Loucy (cell line): ENCODE data around the gene UBA52.

Experiments
- H2AFZ ChIP-seq: fragments of 200-600 bp; sonication (generic); 2 replicates; pipeline ENCODE4 v1.6.0; 2016; ENCODE audit warnings: antibody characterized with exemption, mild to moderate bottlenecking, low read length, moderate library complexity
- H3F3A ChIP-seq: fragments of 200-600 bp; 2 replicates; pipeline ENCODE4 v1.6.0; 2016; ENCODE audit warnings: antibody characterized with exemption, low read depth, mild to moderate bottlenecking
- H3K27me3 ChIP-seq: fragments of 200-600 bp; sonication (generic); 2 replicates; pipeline ENCODE4 v1.6.1; 2014; ENCODE audit warnings: low read length, mild to moderate bottlenecking; ENCODE audit not compliant: insufficient read depth, poor library complexity, severe bottlenecking
- H3K36me3 ChIP-seq: fragments of 200-600 bp; sonication (generic); 2 replicates; pipeline ENCODE4 v1.6.1; 2016; ENCODE audit warnings: low read length; ENCODE audit not compliant: insufficient read depth
- H3K4me1 ChIP-seq: fragments of 200-600 bp; sonication (generic); 2 replicates; pipeline ENCODE4 v1.5.1; 2014; ENCODE audit warnings: low read length, mild to moderate bottlenecking; ENCODE audit not compliant: insufficient read depth, poor library complexity, severe bottlenecking
- H3K4me2 ChIP-seq: fragments of 200-600 bp; sonication (generic); 2 replicates; pipeline ENCODE4 v1.6.0; 2014; ENCODE audit warnings: antibody characterized with exemption, low read length, low read depth, mild to moderate bottlenecking; ENCODE audit not compliant: poor library complexity, severe bottlenecking
- H3K4me3 ChIP-seq: fragments of 200-600 bp; sonication (generic); 2 replicates; pipeline ENCODE4 v1.5.1; 2014; ENCODE audit warnings: low read length, mild to moderate bottlenecking, mixed read lengths; ENCODE audit not compliant: poor library complexity, severe bottlenecking
- H3K79me2 ChIP-seq: fragments of 200-600 bp; sonication (generic); 2 replicates; pipeline ENCODE4 v1.6.1; 2014; ENCODE audit warnings: low read length; ENCODE audit not compliant: insufficient read depth
- H3K9ac ChIP-seq: fragments of 200-600 bp; sonication (generic); 2 replicates; pipeline ENCODE4 v1.6.0; 2014; ENCODE audit warnings: mild to moderate bottlenecking, low read depth, low read length, moderate library complexity; ENCODE audit not compliant: poor library complexity, severe bottlenecking
- H3K9me2 ChIP-seq: fragments of 200-600 bp; sonication (generic); replicated peaks from 2 replicates; pipeline ENCODE4 v1.6.1; 2016; ENCODE audit warnings: low read depth, low read length, mixed read lengths
- H3K9me3 ChIP-seq: fragments of 200-600 bp; sonication (generic); 2 replicates; pipeline ENCODE4 v1.6.1; 2014; ENCODE audit warnings: mild to moderate bottlenecking, antibody characterized with exemption, low read length, low read depth; ENCODE audit not compliant: insufficient read depth
- H4K20me1 ChIP-seq: fragments of 200-600 bp; sonication (generic); 2 replicates; pipeline ENCODE4 v1.6.0; 2014; ENCODE audit warnings: antibody characterized with exemption, low read length, mild to moderate bottlenecking; ENCODE audit not compliant: insufficient read depth, poor library complexity, severe bottlenecking
- CTCF ChIP-seq: fragments of 200-600 bp; sonication (generic); conservative IDR thresholded peaks from 2 replicates; pipeline ENCODE4 v1.5.1; 2014; ENCODE audit warnings: mild to moderate bottlenecking, antibody characterized with exemption, low read length
- EZH2phosphoT487 ChIP-seq: fragments of 200-600 bp; IDR thresholded peaks from 2 replicates; pipeline ENCODE4 v1.6.1; 2018; ENCODE audit warnings: antibody characterized with exemption, mild to moderate bottlenecking, moderate library complexity, borderline replicate concordance

The UBA52 gene

GRCh38 chr19:18608805-18609716 lies 37.4 kb downstream of the UBA52 start:
- no peak overlapping the region for H3K9ac ChIP-seq
- H3K4me1 ChIP-seq: no peaks in the 10 kb centered on the region
- H3K27me3 ChIP-seq: no peaks in the 10 kb centered on the region
- no peaks in the 10 kb centered on the region for H3F3A ChIP-seq
- H3K4me2 ChIP-seq: no peak overlapping the region
- H4K20me1 ChIP-seq: no peaks in the 10 kb centered on the region
- no peak overlapping the region for H3K4me3 ChIP-seq
- no peak overlapping the region for H2AFZ ChIP-seq
- no peaks in the 10 kb centered on the region for H3K36me3 ChIP-seq
- no peak for TF ChIP-seq CTCF
- no peak for TF ChIP-seq EZH2phosphoT487
- H3K9me3 ChIP-seq: no peaks in the 10 kb centered on the region
- no peaks in the 10 kb centered on the region for H3K9me2 ChIP-seq
- H3K79me2 ChIP-seq: no peaks in the 10 kb centered on the region

- H3K79me2 ChIP-seq: no peaks in the 10 kb centered on the region
- H3K9me2 ChIP-seq: no peaks in the 10 kb centered on the region
- no peaks in the 10 kb centered on the region for H3K27me3 ChIP-seq
- H3K9me3 ChIP-seq: no peaks in the 10 kb centered on the region
- TF ChIP-seq CTCF: no peak
- TF ChIP-seq EZH2phosphoT487: no peak
- no peaks in the 10 kb centered on the region for H3K36me3 ChIP-seq
- no peak overlapping the region for H3K4me2 ChIP-seq
- H3K4me3 ChIP-seq: no peak overlapping the region
- H3K9ac ChIP-seq: no peak overlapping the region
- H3F3A ChIP-seq: no peaks in the 10 kb centered on the region
- no peak overlapping the region for H2AFZ ChIP-seq
- H4K20me1 ChIP-seq: no peaks in the 10 kb centered on the region
- H3K4me1 ChIP-seq: no peaks in the 10 kb centered on the region
These were observed 38.0 kb downstream of the UBA52 start for GRCh38 chr19:18609717-18610051.

GRCh38 chr19:18610245-18610555 lies 38.5 kb downstream of the UBA52 start:
- H3K4me1 ChIP-seq: no peaks in the 10 kb centered on the region

More at GRCh38 chr19:18610245-18610555, 38.5 kb downstream of the UBA52 start:
- H2AFZ ChIP-seq: no peak overlapping the region
- H3F3A ChIP-seq: no peaks in the 10 kb centered on the region
- no peak for TF ChIP-seq CTCF
- H3K4me2 ChIP-seq: no peak overlapping the region
- no peaks in the 10 kb centered on the region for H3K9me2 ChIP-seq
- no peaks in the 10 kb centered on the region for H4K20me1 ChIP-seq
- no peaks in the 10 kb centered on the region for H3K9me3 ChIP-seq
- no peak overlapping the region for H3K4me3 ChIP-seq
- no peaks in the 10 kb centered on the region for H3K27me3 ChIP-seq
- H3K79me2 ChIP-seq: no peaks in the 10 kb centered on the region
- no peaks in the 10 kb centered on the region for H3K36me3 ChIP-seq
- H3K9ac ChIP-seq: no peak overlapping the region
